Measurements from ENCODE around the gene HCN1. TPM values are rescaled to one million over a fixed set of nuclear protein-coding genes. Genes with fewer than 3 reads are reported as not detected.
"Not testable (repeated sequence)": the region's sequence is repeated elsewhere in the genome, so short reads cannot be mapped to it uniquely, and the experiment has no call there.

The HCN1 gene
- total and polyA plus RNA-seq, 7 donors: under 0.01 to 0.71 (median 0.15) TPM; not detected in 1

DNA sequence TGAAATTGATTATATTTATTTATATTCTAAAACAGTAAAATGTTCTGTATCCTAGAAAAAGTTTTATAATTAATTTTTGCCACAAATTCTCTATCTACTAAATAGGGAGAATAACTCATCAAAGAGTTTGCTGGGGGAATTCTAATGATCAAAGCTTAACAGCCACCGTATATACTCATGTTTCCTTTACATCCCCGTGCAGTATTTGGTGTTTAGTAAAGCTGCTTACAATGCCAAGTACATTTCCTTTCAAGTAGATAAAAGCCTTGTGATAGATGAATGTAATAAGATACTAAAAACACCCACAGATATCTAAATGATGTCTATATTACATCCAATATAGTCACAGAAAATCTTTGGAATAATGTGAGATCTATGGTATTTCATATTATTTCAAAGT, 312.2 kb downstream of the HCN1 start:
- intact Hi-C loops (cut with DNase I): no loop called here
- no peak for DNase-seq
- Histone ChIP-seq H3K36me3 (no peaks in the 10 kb centered on the region), H3K9me3 (peaks cover 0 to 3% (median 0%) of the 10 kb centered on the region in 4 donors), H3K4me3 (no peak overlapping the region), H3K27ac (no peak overlapping the region), H3K4me1 (no peaks in the 10 kb centered on the region), H3K27me3 (no peaks in the 10 kb centered on the region)
- whole genome bisulfite sequencing, 2 donors: 35 to 48% methylated on average over 2 of the region's 2 CpGs
- TF ChIP-seq POLR2A (IDR thresholded peaks at IDR 0.05) (no peak), EP300 (IDR thresholded peaks at IDR 0.05) (no peak), POLR2AphosphoS5 (IDR thresholded peaks at IDR 0.05) (no peak)
- TF ChIP-seq, protein P1, sequence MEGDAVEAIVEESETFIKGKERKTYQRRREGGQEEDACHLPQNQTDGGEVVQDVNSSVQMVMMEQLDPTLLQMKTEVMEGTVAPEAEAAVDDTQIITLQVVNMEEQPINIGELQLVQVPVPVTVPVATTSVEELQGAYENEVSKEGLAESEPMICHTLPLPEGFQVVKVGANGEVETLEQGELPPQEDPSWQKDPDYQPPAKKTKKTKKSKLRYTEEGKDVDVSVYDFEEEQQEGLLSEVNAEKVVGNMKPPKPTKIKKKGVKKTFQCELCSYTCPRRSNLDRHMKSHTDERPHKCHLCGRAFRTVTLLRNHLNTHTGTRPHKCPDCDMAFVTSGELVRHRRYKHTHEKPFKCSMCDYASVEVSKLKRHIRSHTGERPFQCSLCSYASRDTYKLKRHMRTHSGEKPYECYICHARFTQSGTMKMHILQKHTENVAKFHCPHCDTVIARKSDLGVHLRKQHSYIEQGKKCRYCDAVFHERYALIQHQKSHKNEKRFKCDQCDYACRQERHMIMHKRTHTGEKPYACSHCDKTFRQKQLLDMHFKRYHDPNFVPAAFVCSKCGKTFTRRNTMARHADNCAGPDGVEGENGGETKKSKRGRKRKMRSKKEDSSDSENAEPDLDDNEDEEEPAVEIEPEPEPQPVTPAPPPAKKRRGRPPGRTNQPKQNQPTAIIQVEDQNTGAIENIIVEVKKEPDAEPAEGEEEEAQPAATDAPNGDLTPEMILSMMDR (IDR thresholded peaks at IDR 0.05): no peak

DNA sequence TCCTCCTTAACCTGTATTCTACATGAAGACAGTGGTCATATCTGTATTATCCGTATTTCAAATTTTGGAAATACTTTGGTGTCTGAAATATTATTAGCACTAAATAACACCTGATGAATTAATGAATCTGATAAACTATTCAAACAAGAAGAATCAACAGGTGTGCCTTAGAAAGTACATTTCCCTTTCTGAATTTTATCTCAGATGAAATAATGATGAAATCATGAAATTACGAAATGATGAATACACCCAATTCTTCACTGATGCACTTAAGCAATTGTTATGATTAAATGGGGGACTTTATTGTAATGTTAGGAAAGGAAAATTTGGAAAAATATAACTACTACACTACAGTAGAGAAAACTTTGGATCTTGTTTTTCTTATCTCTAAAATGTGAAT, 313.6 kb downstream of the HCN1 start:
- DNase-seq: no peak
- 90 to 92% methylated on average over 2 of the region's 2 CpGs for WGBS, 2 donors
- TF ChIP-seq EP300 (IDR thresholded peaks at IDR 0.05) (no peak), POLR2AphosphoS5 (IDR thresholded peaks at IDR 0.05) (no peak), POLR2A (IDR thresholded peaks at IDR 0.05) (no peak)
- TF ChIP-seq, protein P1 (IDR thresholded peaks at IDR 0.05): no peak
- Histone ChIP-seq H3K4me3 (no peak overlapping the region), H3K9me3 (peaks cover 0 to 3% (median 0%) of the 10 kb centered on the region in 4 donors), H3K36me3 (no peaks in the 10 kb centered on the region), H3K4me1 (no peaks in the 10 kb centered on the region), H3K27ac (no peak overlapping the region), H3K27me3 (no peaks in the 10 kb centered on the region)
- intact Hi-C loops (cut with DNase I): no loop called here

DNA sequence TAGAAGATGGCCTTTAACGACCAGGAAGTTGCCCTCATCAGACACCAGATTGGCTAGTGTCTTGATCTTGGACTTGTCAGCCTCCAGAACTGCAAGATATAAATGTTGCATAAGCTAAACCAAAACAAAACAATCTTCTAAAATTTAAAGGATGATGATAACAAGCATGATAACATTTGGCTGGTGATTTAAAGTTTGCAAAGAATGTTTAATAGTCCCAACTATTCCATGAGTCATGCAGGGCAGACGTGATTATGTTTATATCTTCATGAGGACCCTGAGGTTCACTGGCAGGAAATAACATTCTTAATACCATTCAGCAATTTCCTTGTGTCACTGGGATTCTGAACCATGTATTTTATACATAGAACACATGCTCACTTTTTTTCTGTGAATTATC, 319.8 kb downstream of the HCN1 start:
- TF ChIP-seq POLR2A (IDR thresholded peaks at IDR 0.05) (no peak), POLR2AphosphoS5 (IDR thresholded peaks at IDR 0.05) (no peak), EP300 (IDR thresholded peaks at IDR 0.05) (no peak)
- TF ChIP-seq, protein P1 (IDR thresholded peaks at IDR 0.05): no peak

DNA sequence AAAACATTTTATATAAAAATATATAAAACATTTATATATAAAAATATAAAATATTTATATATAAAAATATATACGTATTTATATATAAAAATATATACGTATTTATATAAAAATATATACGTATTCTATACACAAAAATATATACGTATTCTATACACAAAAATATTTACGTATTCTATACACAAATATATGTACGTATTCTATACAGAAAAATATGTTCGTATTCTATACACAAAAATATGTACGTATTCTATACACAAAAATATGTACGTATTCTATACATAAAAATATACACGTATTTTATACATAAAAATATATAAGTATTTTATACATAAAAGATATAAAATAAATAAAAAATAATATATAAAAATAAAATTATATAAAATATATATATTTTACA, 323.6 kb downstream of the HCN1 start:
- Histone ChIP-seq H3K4me1 (no peaks in the 10 kb centered on the region), H3K27me3 (no peaks in the 10 kb centered on the region), H3K36me3 (no peaks in the 10 kb centered on the region), H3K27ac (no peak overlapping the region), H3K9me3 (no peaks in the 10 kb centered on the region), H3K4me3 (no peak overlapping the region)
- no peak for DNase-seq
- 87 to 93% methylated on average over 10 of the region's 10 CpGs for WGBS, 2 donors
- TF ChIP-seq, protein P1 (IDR thresholded peaks at IDR 0.05): no peak
- TF ChIP-seq POLR2AphosphoS5 (IDR thresholded peaks at IDR 0.05) (no peak), EP300 (IDR thresholded peaks at IDR 0.05) (no peak), POLR2A (IDR thresholded peaks at IDR 0.05) (no peak)
- intact Hi-C loops (cut with DNase I): no loop called here

More for the DNA sequence above, 319.8 kb downstream of the HCN1 start:
- intact Hi-C loops (cut with DNase I): no loop called here
- no peak for DNase-seq
- WGBS, 2 donors: 65 to 75% methylated on average over 2 of the region's 2 CpGs
- no peak overlapping the region for H3K4me3 ChIP-seq
- H3K4me1 ChIP-seq: no peaks in the 10 kb centered on the region
- H3K27me3 ChIP-seq: no peaks in the 10 kb centered on the region
- H3K27ac ChIP-seq: no peak overlapping the region
- H3K36me3 ChIP-seq: no peaks in the 10 kb centered on the region
- peaks cover 0 to 3% (median 0%) of the 10 kb centered on the region in 4 donors for H3K9me3 ChIP-seq

DNA sequence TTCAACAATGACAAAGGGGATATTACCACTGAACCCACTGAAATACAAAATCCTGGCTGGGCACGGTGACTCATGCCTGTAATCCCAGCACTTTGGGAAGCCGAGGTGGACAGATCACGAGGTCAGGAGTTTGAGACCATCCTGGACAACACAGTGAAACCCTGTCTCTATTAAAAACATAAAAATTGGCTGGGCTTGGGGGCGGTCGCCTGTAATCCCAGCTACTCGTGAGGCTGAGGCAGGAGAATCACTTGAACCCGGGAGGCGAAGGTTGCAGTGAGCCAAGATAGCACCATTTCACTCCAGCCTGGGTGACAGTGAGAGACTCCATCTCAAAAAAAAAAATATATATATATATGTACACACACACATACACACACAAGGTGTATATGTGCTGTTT, 324.8 kb downstream of the HCN1 start:
- DNase-seq; intact Hi-C loops (cut with DNase I); H3K27ac ChIP-seq; H3K4me1 ChIP-seq; H3K36me3 ChIP-seq; H3K4me3 ChIP-seq; H3K27me3 ChIP-seq; H3K9me3 ChIP-seq: not testable (repeated sequence)
- 96% methylated on average over 8 of the region's 8 CpGs for WGBS, 2 donors

Data from sigmoid colon (tissue), 7 donors.